NCI-H1048 (cell line): Measurements from ENCODE around the gene P2RY6.
A peak's percentile ranks its signal among the peaks of the same experiment; 100 is the strongest.

Experiments
- DNase-seq: peaks from one replicate; lab custom pipeline; 2025; lab: John Stamatoyannopoulos, UW

The P2RY6 gene

DNA sequence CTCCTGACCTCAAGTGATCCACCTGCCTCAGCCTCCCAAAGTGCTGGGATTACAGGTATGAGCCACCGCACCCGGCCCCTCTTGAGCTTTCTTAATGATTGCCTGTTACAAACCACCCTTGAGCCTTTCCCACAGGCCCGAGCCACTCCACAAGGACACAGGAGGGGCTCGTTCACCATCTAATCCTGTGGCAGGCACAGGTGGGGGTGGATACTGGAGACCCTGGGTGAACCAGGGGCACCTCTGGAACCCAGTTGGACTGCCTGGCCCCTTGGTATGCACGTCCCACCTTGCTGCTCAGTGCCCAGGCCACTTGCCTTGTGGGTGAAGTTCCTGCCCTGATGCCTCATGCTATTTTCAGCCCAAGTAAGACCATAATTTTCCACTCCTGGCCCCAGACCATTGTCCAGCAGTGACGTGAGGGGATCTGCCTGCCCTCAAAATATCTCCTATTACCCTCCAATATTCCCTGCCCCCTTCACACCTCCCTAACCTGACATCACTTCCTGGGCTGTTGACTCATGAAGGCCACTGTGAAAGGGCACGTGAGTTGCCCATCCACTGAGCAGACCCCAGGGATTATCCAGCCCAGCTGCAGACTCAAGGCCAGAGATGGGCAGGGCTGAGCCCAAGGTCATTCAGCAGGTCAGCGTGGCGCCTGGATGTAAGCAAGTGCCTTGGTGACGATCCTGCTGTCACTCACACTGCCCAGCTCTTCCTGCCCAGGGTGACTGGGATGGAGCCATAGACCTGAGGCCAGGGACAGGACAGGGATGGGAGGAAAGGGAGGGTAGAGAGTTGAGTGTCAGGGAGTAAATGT lies 34.5 kb upstream of the P2RY6 start:
- DNase-seq: no peak

DNA sequence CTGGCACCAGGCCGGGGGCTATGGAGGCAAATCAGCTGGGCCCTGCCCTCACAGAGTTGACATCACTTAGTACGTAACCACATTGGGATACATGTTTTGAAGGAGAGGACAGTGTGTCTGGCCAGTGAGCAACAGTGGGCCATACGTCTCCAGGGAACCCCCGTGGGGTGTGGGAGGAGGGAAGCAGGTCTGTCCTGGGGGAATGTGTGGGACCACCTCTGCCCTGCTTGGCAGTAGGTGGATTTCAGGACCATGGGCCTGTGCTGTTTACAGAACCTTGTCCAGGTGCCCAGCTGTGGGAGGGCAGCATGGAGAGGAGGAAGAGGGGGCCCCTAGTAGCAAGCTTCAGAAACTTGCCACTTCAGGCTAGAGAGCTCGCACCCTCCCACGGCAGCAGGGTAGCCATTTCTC lies 33.0 kb upstream of the P2RY6 start:
- DNase-seq: no peak

DNA sequence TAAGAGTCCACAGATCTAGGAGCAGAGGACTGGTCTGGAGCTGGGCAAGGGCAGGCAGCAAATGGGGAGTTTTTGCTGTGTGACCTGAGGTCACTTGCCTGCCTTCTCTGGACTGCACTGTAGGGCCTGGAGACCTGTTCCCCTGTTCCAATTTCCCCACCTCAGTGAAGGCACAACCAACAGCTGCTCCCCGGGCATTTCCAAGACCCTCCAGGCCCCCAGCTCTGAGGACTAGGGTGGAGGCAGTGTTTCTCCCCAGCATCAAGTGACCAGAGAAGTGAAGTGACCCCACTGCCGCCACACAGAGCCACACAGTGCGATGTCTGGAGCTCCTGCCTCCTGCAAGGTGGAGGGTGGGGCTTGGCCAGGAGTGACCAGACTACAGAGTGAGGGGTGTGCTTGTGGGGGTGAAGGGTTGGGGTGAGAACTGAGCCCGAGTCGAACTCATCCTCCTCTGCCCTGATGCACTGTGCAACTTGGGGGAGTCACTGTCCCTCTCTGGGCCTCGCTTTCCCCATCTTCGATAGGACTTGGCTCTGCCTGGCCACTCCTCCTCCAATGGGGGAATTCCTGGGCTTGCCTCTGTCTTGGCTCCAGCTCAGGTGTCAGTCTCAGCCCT lies 32.5 kb upstream of the P2RY6 start:
- DNase-seq: no peak

DNA sequence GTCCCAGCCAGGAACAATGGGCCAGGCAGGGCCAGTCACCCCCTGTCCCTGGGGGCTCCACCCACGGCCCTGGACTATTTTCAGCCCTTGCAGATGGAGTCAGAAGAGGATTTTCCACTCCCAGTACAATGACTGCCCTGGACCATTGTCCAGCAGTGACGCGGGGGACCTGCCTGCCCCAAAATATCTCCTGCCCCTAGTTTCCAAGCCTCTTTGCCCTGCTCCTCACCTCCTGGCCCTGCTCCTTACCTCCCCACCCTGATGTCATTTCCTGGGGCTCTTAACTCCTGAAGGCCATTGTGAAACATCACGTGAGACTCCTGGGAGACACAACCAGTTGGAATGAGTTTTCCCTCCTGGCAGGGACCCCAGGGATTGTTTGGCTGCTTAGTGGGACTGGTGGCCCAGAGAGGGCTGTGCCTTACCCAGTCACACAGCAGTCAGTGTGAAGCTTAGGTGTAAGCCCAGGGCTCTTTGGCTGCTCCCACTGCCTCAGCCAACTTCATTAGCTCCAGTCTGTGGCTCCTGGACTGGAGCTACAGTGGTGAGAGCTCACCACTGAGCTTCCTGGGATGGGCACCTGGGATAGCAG lies 31.9 kb upstream of the P2RY6 start:
- DNase-seq: no peak

DNA sequence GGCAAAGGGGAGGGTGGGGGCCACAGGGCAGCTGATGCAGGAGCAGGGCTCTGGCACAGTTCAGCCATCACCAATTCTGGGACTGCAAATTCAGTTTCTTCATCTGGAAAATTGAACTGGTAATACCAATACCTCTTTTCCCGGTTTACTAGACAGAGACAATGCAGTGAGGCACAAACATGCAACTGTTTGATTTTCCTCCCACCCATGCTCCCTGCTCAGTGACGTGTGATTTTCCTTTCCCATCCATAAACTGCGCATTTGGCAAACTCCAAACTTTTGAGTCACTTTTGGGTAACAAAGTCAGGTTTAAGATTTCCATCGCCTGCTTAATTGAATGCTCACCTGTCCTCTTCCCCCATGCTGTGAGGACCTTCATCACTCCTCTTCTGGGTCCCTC lies 30.8 kb upstream of the P2RY6 start:
- DNase-seq: no peak

DNA sequence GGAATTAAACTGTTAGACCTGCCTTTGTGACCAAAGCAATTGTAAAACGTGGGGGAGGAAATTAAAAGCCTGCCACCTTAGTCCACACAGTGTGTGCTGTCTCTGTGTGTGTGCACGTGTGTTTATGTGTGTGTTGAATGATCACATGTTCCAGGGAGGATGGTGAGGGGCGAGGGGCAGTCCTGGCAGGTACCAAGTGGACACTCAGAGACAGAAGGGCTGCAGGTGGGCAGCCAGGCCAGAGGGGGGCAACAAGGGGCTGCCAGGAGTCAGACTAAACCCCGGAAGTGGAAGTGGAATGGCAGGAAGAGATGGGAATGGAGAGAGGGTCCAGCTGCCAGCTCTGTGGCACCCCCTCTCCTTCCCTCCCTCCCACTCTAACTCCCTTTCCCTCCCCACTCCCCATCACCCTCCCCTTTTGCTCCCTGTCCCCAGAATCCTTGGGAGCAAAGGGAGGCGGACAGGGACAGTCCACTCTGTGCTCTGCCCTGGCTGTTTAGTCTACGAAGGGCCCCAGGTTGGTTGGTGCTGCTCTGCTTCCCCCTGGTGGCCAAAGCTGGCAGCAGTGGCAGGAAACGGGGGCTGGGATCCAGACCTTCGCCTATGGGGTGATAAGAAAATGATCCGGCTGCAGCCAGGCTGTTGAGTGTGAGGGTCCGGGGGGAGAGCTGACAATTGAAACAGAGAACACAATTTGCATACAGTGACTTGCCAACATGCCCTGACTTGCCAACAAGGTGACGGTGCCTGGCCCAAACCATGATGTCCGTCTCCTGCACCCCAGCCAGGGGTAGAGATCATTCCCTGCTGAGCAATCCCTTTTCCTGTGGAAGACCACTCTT lies 29.7 kb upstream of the P2RY6 start:
- DNase-seq: peak; percentile 34

DNA sequence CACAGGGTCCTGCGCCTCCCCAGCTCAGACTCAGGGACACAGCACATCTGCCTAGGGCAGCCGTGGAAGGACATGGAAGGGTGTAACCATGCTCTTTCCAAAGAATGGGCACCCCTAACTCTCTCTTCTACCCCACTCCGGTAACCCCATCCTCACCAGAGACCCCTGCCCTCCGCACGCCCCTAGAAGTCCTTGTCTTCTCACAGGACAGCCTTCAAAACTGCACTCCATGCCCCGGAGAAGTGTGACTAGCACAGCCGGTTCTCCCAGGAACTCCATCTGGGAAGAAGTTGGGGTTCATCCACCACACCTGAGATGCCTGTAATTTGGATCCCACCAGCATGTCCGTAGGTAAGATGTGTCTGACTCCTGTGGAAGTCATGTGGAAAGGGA lies 29.0 kb upstream of the P2RY6 start:
- DNase-seq: no peak

DNA sequence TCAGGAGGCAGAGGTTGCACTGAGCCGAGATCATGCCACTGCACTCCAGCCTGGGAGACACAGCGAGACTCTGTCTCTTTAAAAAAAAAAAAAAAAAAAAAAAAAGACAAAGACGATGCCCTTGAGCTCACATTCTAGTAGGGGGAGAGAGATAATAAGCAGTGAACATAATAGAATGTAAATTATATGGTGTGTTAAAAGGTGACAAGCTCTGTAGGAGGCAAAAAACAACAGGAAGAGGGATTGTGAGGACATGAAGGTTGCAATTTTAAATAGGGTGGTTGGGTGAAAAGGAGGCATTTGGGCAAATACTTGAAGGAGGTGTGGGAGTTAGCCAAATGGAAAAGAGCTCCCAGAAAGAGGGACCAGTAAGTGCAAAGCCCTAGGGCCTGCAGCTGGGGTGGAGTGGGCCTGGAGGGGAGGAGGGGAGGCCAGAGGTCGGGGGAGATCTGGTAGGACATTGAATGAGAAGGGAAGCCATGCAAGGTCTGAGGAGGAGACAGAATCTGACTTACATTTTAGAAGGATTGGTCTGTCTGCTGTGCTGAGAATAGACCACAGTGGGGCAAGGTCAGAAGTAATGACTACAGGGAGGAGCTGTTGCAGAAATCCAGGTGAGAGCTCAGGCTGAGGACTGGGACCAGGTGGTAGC lies 27.4 kb upstream of the P2RY6 start:
- DNase-seq: no peak

DNA sequence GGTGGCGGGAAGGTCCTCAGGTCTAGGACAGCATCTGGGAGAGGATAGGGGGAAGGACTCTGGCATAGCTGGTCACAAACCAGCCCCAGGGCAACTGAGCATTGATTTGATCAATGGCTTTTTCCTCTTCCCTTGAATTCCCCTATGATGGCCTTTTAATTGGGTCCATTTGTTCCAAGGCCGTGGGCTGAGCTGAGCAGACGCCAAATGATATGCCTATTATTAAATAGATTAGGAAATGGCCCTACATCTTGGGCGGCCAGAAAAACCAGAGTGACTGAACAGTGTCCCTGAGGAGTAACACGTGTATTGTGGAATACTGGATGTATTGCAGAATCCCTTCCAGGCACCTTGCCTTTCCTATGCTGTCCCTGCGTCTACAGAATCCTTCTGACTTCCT lies 26.7 kb upstream of the P2RY6 start:
- no peak for DNase-seq

DNA sequence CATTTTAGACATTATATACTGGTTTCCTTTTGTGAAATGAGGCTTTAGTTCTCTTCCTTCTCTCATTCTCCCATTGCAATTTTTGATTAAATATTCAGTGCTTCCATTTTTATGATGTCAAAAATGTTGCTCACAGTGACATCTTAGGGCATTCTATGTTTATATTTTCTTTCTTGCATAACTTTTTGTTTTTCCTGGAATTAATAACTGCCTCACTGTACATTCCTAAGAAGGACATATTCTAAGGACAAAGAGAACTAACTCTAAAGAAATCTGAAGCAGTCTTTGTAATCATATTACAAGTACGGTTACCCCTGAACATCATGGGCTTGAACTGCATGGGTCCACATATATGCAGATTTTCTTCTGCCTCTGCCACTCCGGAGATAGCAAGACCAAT lies 25.8 kb upstream of the P2RY6 start:
- DNase-seq: no peak

DNA sequence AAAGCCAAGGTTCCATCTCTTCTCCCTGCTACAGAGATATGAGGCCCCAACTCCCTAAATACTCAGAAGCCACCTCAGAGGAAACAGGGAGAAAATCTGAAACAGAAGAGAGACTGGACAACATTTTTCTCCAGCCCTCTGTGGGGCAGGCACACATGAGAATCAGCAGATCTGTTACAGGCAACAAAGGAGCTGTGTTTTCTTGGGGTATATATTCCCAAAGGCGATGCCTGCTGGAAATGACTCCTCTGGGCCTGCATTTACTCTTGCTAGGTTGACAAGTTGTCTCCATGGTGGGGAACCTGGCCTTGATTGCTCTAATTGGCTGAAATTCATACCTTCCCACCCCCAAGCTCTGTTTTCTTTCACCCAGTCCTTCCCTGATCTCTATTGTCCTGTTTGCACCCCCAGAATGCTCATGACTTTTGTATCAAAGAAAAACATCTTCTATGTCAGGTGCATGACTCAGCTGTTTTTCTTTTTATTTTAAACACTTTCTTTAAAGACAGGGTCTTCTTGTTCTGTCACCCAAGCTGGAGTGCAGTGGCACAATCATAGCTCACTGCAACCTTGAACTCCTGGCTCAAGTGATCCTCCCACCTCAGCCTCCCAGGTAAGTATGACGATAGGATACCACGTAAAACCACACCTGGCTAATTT lies 23.5 kb upstream of the P2RY6 start:
- DNase-seq: no peak

DNA sequence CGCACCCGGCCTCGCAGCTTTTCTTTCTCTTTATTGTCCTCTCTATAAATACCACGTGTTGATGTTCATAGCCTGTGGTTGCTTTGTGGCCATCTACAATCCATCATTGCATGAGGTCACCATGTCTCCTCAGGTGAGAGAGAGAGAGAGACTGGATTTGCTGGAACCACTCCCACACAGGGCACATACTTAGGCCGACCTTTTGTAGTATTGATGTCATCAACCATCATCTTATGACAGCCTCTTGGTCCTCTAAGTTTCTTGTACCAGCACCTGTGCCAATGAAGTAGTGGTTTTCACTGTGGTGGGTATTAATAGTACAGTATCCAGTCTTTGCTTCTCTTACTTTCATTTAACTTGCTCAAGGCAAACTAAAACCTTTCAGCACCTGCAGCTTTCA lies 22.8 kb upstream of the P2RY6 start:
- no peak for DNase-seq

DNA sequence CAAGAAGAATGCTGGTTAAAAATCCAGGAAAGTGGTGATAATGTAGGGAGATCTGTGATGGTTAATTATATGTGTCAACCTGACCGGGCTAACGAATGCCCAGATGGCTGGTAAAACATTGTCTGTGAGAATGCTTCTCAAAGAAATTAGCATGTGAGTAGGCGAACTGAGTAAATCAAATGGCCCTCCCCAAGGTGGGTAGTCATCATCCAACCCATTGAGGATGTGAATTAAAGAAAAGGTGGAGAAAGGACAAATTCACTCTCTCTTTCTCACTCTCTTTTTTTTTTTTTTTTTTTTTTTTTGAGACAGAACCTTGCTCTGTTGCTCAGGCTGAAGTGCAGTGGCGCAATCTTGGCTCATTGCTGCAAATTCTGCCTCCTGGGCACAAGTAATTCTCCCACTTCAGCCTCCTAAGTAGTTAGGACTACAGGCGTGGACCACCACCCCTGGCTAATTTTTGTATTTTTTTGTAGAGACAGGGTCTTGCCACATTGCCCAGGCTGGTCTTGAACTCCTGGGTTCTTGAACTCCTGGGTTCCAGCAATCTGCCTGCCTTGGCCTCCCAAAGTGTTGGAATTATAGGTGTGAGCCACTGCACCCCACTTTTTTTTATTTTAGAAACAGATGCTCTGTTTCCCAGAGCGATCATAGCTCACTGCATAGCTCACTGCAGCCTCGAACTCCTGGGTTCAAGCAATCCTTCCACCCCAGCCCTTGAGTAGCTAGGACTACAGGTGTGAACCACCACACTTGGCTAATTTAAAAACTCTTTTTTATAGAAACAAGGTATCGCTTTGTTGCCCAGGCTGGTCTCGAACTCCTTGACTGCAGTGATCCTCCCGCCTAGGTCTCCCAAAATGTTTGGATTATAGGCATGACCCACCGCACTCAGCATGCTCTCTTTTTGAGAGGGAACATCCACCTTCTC lies 22.0 kb upstream of the P2RY6 start:
- DNase-seq: no peak

DNA sequence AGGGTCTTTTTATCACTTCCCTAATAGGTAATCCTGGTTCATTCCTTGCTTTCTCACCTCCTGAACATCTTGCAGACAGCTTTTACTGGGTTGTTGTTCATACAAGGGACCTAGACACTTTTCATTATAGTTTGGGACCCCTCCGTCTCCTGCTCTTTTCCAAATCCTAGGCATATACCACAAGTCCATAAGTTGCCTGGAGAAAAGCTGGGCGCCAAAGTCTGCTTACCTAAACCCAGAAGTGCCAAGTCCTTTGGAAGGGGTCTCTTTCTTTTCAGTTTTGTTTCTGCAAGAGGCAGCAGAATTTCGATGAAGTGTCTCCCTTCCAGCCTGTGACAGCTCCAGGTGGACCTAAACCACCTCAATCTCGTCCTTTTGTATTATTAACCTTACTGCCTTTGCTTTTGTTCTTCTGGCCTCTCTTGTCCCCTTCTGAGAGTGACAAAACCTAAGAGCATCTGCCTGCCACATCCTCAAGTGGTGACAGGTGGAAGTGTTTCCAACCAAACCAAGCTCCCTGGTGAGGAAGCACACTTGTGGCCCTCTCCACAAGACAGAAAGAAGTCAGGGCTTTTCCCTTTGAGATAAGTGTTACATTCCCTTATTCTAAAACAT lies 19.5 kb upstream of the P2RY6 start:
- DNase-seq: no peak

DNA sequence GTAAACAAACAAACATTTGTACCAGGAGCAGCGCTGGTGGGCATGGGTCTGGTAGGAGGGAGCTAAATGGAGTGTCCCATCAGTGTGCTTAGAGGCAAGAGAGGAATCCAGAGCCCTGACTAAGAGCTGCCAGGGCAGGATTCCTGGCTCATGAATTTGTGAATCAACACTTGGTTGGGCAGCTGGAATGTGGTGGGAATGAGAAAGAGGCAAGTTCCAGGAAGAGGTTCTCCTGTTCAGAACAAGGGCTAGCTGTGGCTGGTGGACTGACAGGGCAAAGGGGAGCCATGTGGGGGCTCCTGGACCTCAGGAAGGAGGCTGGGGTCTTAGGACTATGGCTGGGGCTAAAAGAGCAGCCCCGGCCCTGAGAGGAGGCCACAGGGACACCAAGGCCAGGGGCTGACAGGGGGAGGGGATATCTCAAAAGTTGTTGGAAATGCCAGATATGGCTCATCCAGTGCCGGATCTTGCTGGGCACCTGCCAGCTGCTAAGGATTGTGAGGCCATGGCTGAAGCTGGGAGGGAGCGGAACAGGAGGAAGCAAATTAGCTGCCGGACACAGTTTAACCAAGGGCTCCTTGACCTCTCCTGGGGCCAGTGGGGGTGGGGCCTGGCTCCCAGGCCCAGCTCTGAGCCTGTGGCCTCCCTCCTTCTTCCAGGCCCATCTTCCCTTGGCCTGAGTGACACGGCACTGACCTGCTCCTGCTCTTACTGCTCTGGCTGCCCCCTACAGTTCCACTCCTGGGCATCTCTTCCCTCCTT lies 14.6 kb upstream of the P2RY6 start:
- no peak for DNase-seq

DNA sequence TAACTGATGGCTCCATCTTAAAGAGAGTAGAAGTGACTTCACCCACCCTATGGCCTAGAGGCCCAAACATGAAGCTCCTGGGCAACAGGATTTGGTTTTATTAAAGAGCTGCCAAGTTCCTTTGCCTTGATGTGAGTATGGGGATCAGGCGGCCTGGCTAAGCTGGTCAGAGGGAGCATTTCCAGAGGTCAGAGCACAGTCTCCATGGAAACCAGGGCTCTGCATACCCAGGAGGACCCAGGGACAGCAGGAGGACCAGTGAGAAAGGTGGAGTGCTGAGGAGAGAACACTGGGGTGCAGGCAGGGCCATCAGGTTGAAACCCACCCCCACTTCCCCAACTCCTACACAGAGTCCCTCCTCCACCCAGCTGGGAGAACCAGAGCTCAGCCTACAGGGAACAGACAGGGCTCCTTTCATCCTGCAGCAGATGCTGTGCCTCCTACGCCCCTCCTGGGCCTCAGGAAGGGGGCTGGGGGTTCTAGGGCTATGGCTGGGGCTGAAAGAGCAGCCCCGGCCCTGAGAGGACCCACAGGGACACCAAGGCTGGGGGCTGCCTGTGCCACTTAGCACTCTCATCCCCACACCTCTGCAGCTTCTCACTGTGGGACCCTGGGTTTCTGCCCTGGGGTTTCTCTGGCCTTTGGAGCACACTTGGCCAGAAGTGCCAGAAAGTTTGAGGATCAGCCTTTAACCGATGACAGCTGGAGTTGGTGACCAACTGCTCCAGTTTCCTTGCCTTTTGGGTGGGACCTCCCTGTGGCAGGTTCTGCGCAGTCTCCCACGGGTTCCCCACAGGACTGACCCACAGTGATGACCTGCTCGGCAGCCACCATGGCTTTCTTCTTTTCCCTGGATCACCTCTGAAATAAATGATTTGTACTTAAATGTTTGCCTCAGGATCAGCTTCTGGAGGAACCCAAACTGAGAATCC lies 13.8 kb upstream of the P2RY6 start:
- DNase-seq: no peak

DNA sequence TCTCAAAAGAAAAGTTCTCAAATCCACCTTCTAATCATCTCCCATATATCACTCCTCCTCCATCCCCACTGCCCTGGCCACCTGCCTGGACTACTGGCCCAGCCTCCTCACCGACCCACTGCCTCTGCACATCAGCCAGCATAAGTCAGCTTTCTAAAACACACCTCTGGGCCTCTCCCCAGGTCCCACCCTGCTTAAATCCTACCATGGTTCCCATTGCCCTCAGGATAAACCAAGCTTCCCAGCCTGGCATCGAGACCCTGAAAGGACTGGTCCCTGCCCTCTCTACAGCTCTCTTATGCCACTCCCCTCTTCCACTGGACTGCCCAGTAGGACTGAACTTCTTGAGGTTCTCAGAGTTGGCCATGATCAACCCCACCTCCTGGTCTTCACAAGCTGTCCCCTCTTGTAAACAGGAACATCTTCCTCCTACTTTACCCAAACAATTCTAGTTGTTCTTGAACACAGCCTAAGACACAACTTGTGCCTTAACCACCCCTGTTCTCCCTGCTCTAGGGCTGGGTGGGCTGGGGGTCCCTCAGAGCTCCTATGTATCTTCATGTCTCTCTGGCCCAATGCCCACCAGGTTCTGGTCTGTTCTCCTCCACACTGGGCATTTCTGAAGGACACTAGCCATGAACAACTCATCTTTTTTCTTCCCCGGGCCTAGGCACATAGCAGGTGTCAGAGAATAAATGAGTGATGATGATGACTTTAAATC lies 12.6 kb upstream of the P2RY6 start:
- DNase-seq: no peak

DNA sequence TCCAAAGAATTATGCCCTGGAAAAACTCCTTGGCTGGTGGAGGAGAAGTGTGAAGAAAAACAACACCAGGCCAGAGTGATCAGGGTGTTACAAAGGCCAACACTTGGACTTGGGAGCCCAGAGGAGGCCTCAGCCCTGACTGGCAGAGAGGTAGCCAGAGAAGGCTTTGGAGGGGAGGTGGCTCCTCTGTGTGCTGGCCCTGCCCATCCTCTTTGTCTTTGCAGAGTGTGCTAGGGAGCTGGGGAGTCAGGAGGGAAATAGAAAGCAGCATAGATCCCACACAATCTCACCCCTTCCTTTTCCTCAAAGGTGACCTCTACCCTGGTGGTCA lies 12.0 kb upstream of the P2RY6 start:
- DNase-seq: no peak
